AG09309 (cell line): Measurements from ENCODE around the gene MYOF.
A peak's percentile ranks its signal among the peaks of the same experiment; 100 is the strongest.

Experiments
- DNase-seq: peaks from one replicate; pipeline ENCODE4 v3.0.0-alpha.2; 2010; ENCODE audit warnings: low read depth
- H3K4me3 ChIP-seq: 2 replicates; pipeline ENCODE4 v1.5.1; 2011; ENCODE audit warnings: mild to moderate bottlenecking, low read depth, low read length, moderate library complexity; ENCODE audit not compliant: control insufficient read depth
- CTCF ChIP-seq: IDR thresholded peaks from 2 replicates; pipeline ENCODE4 v1.5.1; 2011; ENCODE audit warnings: mild to moderate bottlenecking, low read depth, low read length, inconsistent platforms; ENCODE audit not compliant: insufficient read depth, control insufficient read depth; ENCODE audit errors: missing control alignments

The MYOF gene

GRCh38 chr10:93337309-93337721 is 144.8 kb downstream of the MYOF start:
- no peak for TF ChIP-seq CTCF
- DNase-seq = no peak
- H3K4me3 ChIP-seq = no peak overlapping the region

GRCh38 chr10:93336678-93337077 is 145.5 kb downstream of the MYOF start:
- H3K4me3 ChIP-seq = no peak overlapping the region
- DNase-seq = no peak
- no peak for TF ChIP-seq CTCF

GRCh38 chr10:93336110-93336509 is 146.0 kb downstream of the MYOF start:
- no peak for DNase-seq
- no peak overlapping the region for H3K4me3 ChIP-seq
- no peak for TF ChIP-seq CTCF

GRCh38 chr10:93334901-93335327 is 147.2 kb downstream of the MYOF start:
- no peak for TF ChIP-seq CTCF
- peak; percentile 14 for DNase-seq
- H3K4me3 ChIP-seq = no peak overlapping the region

GRCh38 chr10:93334181-93334580 is 148.0 kb downstream of the MYOF start:
- no peak overlapping the region for H3K4me3 ChIP-seq
- no peak for DNase-seq
- TF ChIP-seq CTCF = no peak

GRCh38 chr10:93333278-93333978 is 148.7 kb downstream of the MYOF start:
- no peak overlapping the region for H3K4me3 ChIP-seq
- DNase-seq = no peak
- no peak for TF ChIP-seq CTCF
